Motor neuron (in vitro differentiated cells): ENCODE measurements around the gene PRRT2. TPM values are rescaled to one million over a fixed set of nuclear protein-coding genes. Genes with fewer than 3 reads are reported as not detected.
A peak's percentile ranks its signal among the peaks of the same experiment; 100 is the strongest.

Source experiments
- ATAC-seq, 8 experiments: fragments of 200-7000 bp; cut with Tn5 transposase; replicated peaks in 6 of 8; 2 replicates each; pipeline ENCODE4 v1.8.0; 2021; ENCODE audit warnings: mild to moderate bottlenecking in 8 of 8, moderate library complexity in 8 of 8
- H3K27ac ChIP-seq, 2 donors: fragments of 250-450 bp; sonication (Bioruptor Pico); 2 replicates each; pipeline ENCODE4 v1.9.0; 2021; ENCODE audit warnings: antibody characterized with exemption in 2 of 2, mild to moderate bottlenecking in 2 of 2, moderate library complexity in 1 of 2
- H3K4me1 ChIP-seq, 2 donors: fragments of 250-450 bp; sonication (Bioruptor Pico); replicated peaks in 1 of 2; 2 replicates each; pipeline ENCODE4 v1.6.1; 2021; ENCODE audit warnings: antibody characterized with exemption in 2 of 2, mild to moderate bottlenecking in 2 of 2, moderate library complexity in 1 of 2
- H3K4me3 ChIP-seq, 5 donors: fragments of 250-450 bp; sonication (Bioruptor Pico); 2 replicates each; pipeline ENCODE4 v1.9.0; 2021; ENCODE audit warnings: antibody characterized with exemption in 5 of 5, mild to moderate bottlenecking in 5 of 5, moderate library complexity in 4 of 5
- WGBS, 10 experiments: fragments of 450-650 bp; shearing (Covaris generic); methylation state at CpG; one replicate each; pipeline ENCODE4 v1.0.0; 2022; 5-methylcytosine and 5-hydroxymethylcytosine counted together
- in situ Hi-C, 9 experiments: fragments of 400-800 bp; cut with MboI; loops; one replicate each; pipeline ENCODE4 v1.15.0; 2021; ENCODE audit warnings: low sequenced_read_pairs in 9 of 9, low pct_unique_long_range_greater_than_20kb in 2 of 9; ENCODE audit not compliant: unreplicated experiment in 9 of 9
- total RNA-seq, 8 experiments: library from RNA; unstranded; fragments of 300-600 nt; gene quantifications; 2 replicates each; pipeline versions ENCODE4 v1.2.3 to v1.2.4, GENCODE V29; 2022

Gene PRRT2
- total RNA-seq, 8 experiments from 2014 or later: 1.4 to 72.7 (median 28.4) TPM

DNA sequence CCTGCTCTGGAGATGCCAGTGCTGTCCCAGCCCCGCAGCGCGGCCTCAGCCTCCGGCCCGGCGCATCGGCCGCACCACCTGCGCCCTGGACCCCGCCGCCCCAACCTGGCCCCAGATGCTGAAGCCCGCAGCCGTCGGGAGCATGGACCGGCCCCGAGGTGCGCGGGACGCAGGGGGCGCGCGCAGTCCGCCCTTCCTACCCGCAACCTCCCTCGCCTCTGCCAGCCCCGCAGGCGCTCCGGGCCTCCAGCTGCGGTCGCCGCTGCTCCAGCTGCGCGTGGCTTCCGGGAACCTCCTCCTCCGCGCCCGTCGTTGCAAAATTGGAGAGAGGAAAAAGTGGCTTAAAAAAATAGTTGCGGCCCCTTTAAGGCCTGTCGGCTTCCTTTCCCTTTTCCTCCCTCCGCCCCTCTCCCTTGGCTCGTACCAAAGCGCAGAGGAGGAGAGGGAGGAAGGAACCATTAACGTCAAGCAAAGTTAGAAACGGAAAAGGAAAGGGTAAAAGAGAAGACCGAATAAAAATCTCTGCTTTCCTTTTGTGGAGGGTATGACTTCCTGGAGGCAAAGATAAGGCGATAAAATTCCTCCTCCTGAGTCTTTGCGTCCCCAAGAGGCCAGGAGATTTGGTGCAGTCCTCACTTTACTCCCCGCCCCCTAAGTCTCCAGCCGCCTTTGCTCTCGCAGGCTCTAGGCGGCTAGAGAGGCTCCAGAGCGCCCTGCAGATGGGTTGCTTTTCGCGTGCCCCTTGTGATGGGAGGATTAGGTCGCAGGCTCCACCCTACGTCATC, 51.1 kb downstream of the PRRT2 start, which contains the start of gene CDIPT:
Gene CDIPT, minus strand, starts transcription at position 343 of the 785 bp plus-strand sequence. CDS start 369 bp downstream, outside the sequence.
- Histone ChIP-seq H3K4me1 (peaks cover 9 to 12% of the 10 kb centered on the region in 2 donors), H3K27ac (peak within 1 kb of the TSS; percentile 98 to 99), H3K4me3 (peak within 1 kb of the TSS; percentile 77 to 83 (median 81))
- in situ Hi-C loops: loop anchor here in 1 of 9 experiments (25.0 kb wide), 1 partner anchor 99 kb away; the partner anchor contains the start of genes TAOK2 and TMEM219
- WGBS, 10 experiments: 0 to 18% (median 0%) methylated on average over 1 to 16 of the region's 57 CpGs; no CpG with 5 or more reads in 2 of the 10 experiments
- peak; percentile 94 to 98 (median 96) for ATAC-seq

DNA sequence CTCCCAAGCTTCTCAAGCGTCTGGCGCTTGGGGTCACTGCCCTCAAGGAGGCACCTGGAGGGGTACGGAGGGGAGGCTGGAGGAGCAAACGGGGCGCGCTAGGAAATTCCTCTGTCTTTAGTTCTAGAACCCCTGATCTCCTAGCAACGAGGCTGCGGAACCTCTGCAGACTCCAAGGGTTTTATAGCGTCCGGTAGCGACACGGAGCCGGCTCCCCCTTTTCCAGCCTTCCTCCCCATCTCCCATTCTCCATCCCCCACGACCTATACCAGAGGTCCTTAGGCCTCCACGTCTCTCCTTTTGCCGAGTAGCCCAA, 51.6 kb downstream of the PRRT2 start:
- WGBS, 10 experiments: 42 to 70% methylated on average over 2 to 10 of the region's 16 CpGs; no CpG with 5 or more reads in 8 of the 10 experiments
- Histone ChIP-seq H3K4me3 (peak overlapping the region in 3 of 5 donors; percentile 77 to 83 (median 82)), H3K4me1 (peaks cover 9 to 12% of the 10 kb centered on the region in 2 donors), H3K27ac (peak overlapping the region in 1 of 2 donors; percentile 3)
- in situ Hi-C loops: loop anchor here in 1 of 9 experiments (25.0 kb wide), 1 partner anchor 99 kb away; the partner anchor contains the start of genes TAOK2 and TMEM219
- ATAC-seq: no peak

DNA sequence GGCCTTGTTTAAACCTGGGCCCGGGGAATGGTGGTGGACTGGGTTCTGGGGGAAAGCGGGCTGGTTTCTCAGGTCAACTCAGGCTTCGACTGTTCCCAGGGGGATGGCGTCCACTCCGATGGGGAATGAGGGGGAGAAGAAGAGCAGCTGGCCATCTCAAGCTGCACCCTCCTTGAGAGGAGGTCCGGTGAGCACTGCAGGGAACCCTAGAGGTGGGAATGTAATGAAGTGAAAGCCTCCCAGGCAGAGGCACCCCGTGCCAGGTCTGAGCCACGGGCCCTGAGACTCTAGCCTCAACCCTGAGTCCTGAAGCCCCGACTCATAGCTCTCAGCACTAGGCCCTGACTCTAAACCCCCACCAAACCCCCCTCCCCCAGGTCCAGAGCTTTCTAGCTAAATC, 52.2 kb downstream of the PRRT2 start:
- no peak for ATAC-seq
- Histone ChIP-seq H3K27ac (no peak overlapping the region), H3K4me3 (no peak overlapping the region), H3K4me1 (peaks cover 9 to 12% of the 10 kb centered on the region in 2 donors)
- in situ Hi-C loops: loop anchor here in 1 of 9 experiments (25.0 kb wide), 1 partner anchor 98 kb away; the partner anchor contains the start of genes TAOK2 and TMEM219
- 70 to 100% (median 93%) methylated on average over 1 to 3 of the region's 9 CpGs; no CpG with 5 or more reads in 6 of the 10 experiments for WGBS, 10 experiments

Other genes with a start within 250 kb of the PRRT2 start
- gene SPN, start 148.9 kb upstream of the PRRT2 start, total RNA-seq: 1 to 10 TPM in 1 of 8 experiments, under 1 TPM in 7; 0.07 to 1.1 (median 0.35) TPM
- 100 to 1,000 TPM in 1 of 8 experiments, 10 to 100 TPM in 7; 37.7 to 133 (median 52.8) TPM for gene QPRT, start 133.0 kb upstream of the PRRT2 start, total RNA-seq
- gene C16orf54, start 66.2 kb upstream of the PRRT2 start, total RNA-seq: under 1 TPM in 6 of 8 experiments, not detected in 2; 0.05 to 0.28 (median 0.16) TPM
- under 1 TPM in 5 of 8 experiments, not detected in 3; 0.08 to 0.19 (median 0.10) TPM for gene ZG16, start 33.9 kb upstream of the PRRT2 start, total RNA-seq
- gene KIF22, start 21.4 kb upstream of the PRRT2 start, total RNA-seq: 10 to 100 TPM; 16.1 to 96.3 (median 24.4) TPM
- 100 to 1,000 TPM in 7 of 8 experiments, 10 to 100 TPM in 1; 80.2 to 354 (median 177) TPM for gene MAZ, start 5.7 kb upstream of the PRRT2 start, total RNA-seq
- 10 to 100 TPM; 13.7 to 53.0 (median 28.2) TPM for gene PAGR1, start 4.0 kb downstream of the PRRT2 start, total RNA-seq
- 100 to 1,000 TPM in 1 of 8 experiments, 10 to 100 TPM in 4, 1 to 10 TPM in 3; 3.2 to 179 (median 31.0) TPM for gene MVP, start 8.3 kb downstream of the PRRT2 start, total RNA-seq
- gene CDIPT, start 51.0 kb downstream of the PRRT2 start, total RNA-seq: 10 to 100 TPM; 38.1 to 64.9 (median 44.0) TPM
- gene SEZ6L2, start 87.4 kb downstream of the PRRT2 start, total RNA-seq: 10 to 100 TPM; 20.4 to 95.6 (median 70.1) TPM
- gene ASPHD1, start 88.3 kb downstream of the PRRT2 start, total RNA-seq: 10 to 100 TPM in 7 of 8 experiments, 1 to 10 TPM in 1; 8.9 to 30.8 (median 16.9) TPM
- gene KCTD13, start 114.0 kb downstream of the PRRT2 start, total RNA-seq: 10 to 100 TPM in 6 of 8 experiments, 1 to 10 TPM in 2; 9.1 to 82.6 (median 15.2) TPM
- 10 to 100 TPM; 34.4 to 77.6 (median 56.2) TPM for gene TMEM219, start 149.9 kb downstream of the PRRT2 start, total RNA-seq
- 10 to 100 TPM; 27.0 to 54.4 (median 38.6) TPM for gene TAOK2, start 161.7 kb downstream of the PRRT2 start, total RNA-seq
- 10 to 100 TPM in 7 of 8 experiments, 1 to 10 TPM in 1; 7.9 to 30.4 (median 16.9) TPM for gene HIRIP3, start 183.4 kb downstream of the PRRT2 start, total RNA-seq
- gene INO80E, start 184.0 kb downstream of the PRRT2 start, total RNA-seq: 10 to 100 TPM; 31.9 to 61.2 (median 54.2) TPM
- 1 to 10 TPM in 7 of 8 experiments, under 1 TPM in 1; 0.31 to 8.1 (median 4.0) TPM for gene DOC2A, start 198.8 kb downstream of the PRRT2 start, total RNA-seq
- gene C16orf92, start 211.0 kb downstream of the PRRT2 start, total RNA-seq: under 1 TPM in 5 of 8 experiments, not detected in 3; 0.43 to 0.90 (median 0.52) TPM
- gene TLCD3B, start 219.1 kb downstream of the PRRT2 start, total RNA-seq: 10 to 100 TPM in 4 of 8 experiments, 1 to 10 TPM in 2, under 1 TPM in 2; 0.56 to 27.1 (median 10.3) TPM